ENCODE data around the gene TAGLN. TPM values are rescaled to one million over a fixed set of nuclear protein-coding genes. Genes with fewer than 3 reads are reported as not detected.
"Not testable (repeated sequence)": the region's sequence is repeated elsewhere in the genome, so short reads cannot be mapped to it uniquely, and the experiment has no call there.

TAGLN gene
- total and polyA plus RNA-seq, 2 of the 8 experiments (the other 6 are each of a cell fraction or from before 2014, with no cell fraction given) = 140 to 300 TPM

- H3K4me1 ChIP-seq (replicated peaks in 1 of 4; ENCODE audit: control insufficient read depth in 3 of 4, insufficient read depth in 4 of 4, low read length in 3 of 4); H2BK5ac ChIP-seq (ENCODE audit: low read depth, low read length); H2AFZ ChIP-seq (ENCODE audit: low read length); H2BK12ac ChIP-seq (ENCODE audit: low read depth, low read length); H3K79me1 ChIP-seq (ENCODE audit: low read depth, low read length); H4K8ac ChIP-seq (ENCODE audit: extremely low read depth, insufficient read depth, low read length); H2BK120ac ChIP-seq (replicated peaks; ENCODE audit: low read depth, low read length); H3K4me2 ChIP-seq (ENCODE audit: insufficient read depth in 1 of 2, low read depth in 2 of 2, low read length in 2 of 2); H2AK5ac ChIP-seq (ENCODE audit: low read depth, low read length); H3K18ac ChIP-seq (ENCODE audit: extremely low read depth, low read length); H3K14ac ChIP-seq (ENCODE audit: insufficient read length); H2BK20ac ChIP-seq (ENCODE audit: low read length); H3K23ac ChIP-seq (ENCODE audit: insufficient read length); DNase-seq (ENCODE audit: low read depth in 1 of 2, low spot score in 2 of 2); H3K36me3 ChIP-seq (ENCODE audit: control insufficient read depth in 2 of 4, insufficient read depth in 4 of 4, low read length in 3 of 4); H3K4me3 ChIP-seq (ENCODE audit: extremely low read depth in 1 of 4, insufficient read depth in 2 of 4, low read depth in 3 of 4, low read length in 4 of 4); H3K79me2 ChIP-seq (ENCODE audit: control insufficient read depth in 1 of 2, insufficient read depth in 2 of 2, low read length in 2 of 2); H4K91ac ChIP-seq (replicated peaks; ENCODE audit: insufficient read length, low read length); H3K56ac ChIP-seq (replicated peaks; ENCODE audit: insufficient read length, low read depth, low read length); H3K9ac ChIP-seq (replicated peaks in 1 of 4; ENCODE audit: extremely low read depth in 1 of 4, low read depth in 3 of 4, low read length in 3 of 4); H3K4ac ChIP-seq (replicated peaks; ENCODE audit: insufficient read length, low read depth, low read length); H4K5ac ChIP-seq (ENCODE audit: insufficient read length, low read depth, low read length); H2BK15ac ChIP-seq (ENCODE audit: low read length); FAIRE-seq; H4K20me1 ChIP-seq (replicated peaks in 1 of 2; ENCODE audit: control insufficient read depth in 1 of 2, insufficient read depth in 2 of 2, low read length in 2 of 2); POLR2A ChIA-PET (ENCODE audit: partially characterized antibody); CTCF ChIA-PET (ENCODE audit: partially characterized antibody); H3K27ac ChIP-seq (ENCODE audit: low read depth, low read length); H3K27me3 ChIP-seq (replicated peaks in 1 of 4; ENCODE audit: control insufficient read depth in 3 of 4, extremely low read depth in 1 of 4, insufficient read depth in 3 of 4, low read length in 3 of 4); H3K23me2 ChIP-seq (ENCODE audit: low read depth, low read length); H3K9me3 ChIP-seq (ENCODE audit: insufficient read depth in 2 of 2, low read depth in 1 of 2, low read length in 1 of 2): not testable (repeated sequence)
- WGBS, 2 experiments (ENCODE audit: extremely low coverage in 1 of 2, insufficient coverage in 1 of 2, insufficient read length in 1 of 2, insufficient replicate concordance in 2 of 2, low coverage in 1 of 2, low lambda C conversion rate in 2 of 2, missing lambda C conversion rate in 1 of 2) = 92% methylated on average over 5 of the region's 5 CpGs; no CpG with 5 or more reads in 1 of the 2 experiments
Observed at GRCh38 chr11:117207481-117207880, 8.3 kb downstream of the TAGLN start.
